ENCODE data around the gene FLNA.
"Not testable (repeated sequence)": the region's sequence is repeated elsewhere in the genome, so short reads cannot be mapped to it uniquely, and the experiment has no call there.

FLNA gene

GRCh38 chrX:154308108-154308946 is 66.1 kb downstream of the FLNA start:
- DNase-seq (ENCODE audit: low spot score) = no peak

GRCh38 chrX:154307202-154307601 is 67.2 kb downstream of the FLNA start:
- no peak for DNase-seq (ENCODE audit: low spot score)

DNA sequence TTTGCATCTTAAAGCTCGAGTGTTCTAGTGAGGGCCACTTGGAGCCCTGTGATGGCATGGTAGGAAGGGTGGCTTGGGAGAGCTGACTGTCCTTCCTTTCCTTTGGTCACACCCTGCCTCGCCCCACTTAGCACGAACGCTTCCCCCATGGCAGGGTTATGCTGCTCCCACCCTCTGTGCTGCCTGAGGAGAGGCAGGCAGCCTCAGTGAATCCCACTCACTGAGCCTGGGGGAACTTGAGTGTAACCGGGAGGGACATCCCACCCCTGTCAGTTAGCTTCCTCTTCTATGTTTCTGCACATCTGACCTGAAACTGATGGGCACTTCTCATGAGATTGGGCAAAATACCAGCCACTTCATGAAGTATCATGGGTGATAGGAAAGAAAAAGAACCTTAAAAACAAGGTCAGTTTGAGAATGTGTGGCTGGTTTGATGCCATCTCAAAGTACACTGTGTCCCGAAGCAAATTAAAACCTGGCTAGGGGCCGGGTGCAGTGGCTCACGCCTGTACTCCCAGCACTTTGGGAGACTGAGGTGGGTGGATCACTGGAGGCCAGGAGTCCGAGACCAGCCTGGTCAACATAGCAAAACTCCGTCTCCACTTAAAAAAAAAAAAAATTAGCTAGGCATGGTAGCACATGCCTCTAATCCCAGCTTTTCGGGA is 68.8 kb downstream of the FLNA start:
- DNase-seq (ENCODE audit: low spot score) = no peak

- no peak for DNase-seq (ENCODE audit: low spot score)
Observed at GRCh38 chrX:154304846-154305245, 69.6 kb downstream of the FLNA start.

DNA sequence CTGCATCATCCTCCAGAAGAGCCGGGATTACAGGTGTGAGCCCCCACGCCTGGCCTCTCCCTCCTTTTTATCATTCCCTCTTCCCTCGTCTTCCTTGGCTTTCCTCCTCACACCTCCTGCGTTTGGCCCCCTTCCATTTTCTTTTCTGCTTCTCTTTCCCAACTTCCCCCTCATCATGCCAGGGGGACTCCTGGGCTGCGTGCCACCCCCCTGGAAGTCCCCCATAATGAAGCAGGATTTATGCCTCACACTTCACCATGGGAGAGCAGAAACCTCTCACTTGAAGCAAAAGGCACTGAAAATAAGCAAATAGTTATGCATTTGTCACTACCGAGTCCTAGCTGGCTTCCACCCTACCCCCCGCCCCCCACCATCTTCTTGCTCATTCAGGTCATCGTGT is 71.0 kb downstream of the FLNA start:
- DNase-seq (ENCODE audit: low spot score) = no peak

DNA sequence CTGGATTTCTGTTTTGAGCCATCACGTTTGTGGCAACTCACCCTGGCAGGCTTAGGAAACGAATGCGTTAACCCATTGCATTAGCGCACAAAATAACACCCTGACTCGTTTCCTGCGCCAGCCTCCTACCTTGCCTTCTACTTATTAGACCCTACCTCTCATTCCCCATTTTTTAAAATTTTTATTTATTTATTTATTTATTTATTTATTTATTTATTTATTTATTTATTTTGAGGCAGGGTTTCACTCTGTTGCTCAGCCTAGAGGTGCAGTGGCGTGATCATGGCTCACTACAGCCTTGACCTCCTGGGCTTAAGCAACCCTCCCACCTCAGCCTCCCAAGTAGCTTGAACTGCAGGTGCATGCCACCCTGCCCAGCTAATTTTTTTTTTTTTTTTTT is 71.4 kb downstream of the FLNA start:
- DNase-seq (ENCODE audit: low spot score) = not testable (repeated sequence)

DNA sequence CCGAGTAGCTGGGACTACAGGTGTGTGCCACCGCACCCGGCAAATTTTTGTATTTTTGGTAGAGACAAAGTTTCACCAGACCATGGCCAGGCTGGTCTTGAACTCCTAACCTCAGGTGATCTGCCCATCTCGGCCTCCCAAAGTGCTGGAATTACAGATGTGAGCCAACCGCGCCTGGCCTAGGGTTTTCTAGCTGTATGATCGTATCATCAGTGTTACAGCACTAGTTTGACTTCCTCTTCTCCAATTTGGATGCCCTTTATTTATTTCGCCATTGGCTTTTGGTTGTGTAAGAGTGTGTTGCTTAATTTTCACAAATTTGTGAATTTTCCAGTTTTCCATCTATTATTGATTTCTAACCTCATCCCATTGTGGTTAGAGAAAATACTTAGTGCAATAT is 73.6 kb downstream of the FLNA start:
- DNase-seq (ENCODE audit: low spot score) = no peak
